ENCODE data around the gene RUNX2.

Gene RUNX2

DNA sequence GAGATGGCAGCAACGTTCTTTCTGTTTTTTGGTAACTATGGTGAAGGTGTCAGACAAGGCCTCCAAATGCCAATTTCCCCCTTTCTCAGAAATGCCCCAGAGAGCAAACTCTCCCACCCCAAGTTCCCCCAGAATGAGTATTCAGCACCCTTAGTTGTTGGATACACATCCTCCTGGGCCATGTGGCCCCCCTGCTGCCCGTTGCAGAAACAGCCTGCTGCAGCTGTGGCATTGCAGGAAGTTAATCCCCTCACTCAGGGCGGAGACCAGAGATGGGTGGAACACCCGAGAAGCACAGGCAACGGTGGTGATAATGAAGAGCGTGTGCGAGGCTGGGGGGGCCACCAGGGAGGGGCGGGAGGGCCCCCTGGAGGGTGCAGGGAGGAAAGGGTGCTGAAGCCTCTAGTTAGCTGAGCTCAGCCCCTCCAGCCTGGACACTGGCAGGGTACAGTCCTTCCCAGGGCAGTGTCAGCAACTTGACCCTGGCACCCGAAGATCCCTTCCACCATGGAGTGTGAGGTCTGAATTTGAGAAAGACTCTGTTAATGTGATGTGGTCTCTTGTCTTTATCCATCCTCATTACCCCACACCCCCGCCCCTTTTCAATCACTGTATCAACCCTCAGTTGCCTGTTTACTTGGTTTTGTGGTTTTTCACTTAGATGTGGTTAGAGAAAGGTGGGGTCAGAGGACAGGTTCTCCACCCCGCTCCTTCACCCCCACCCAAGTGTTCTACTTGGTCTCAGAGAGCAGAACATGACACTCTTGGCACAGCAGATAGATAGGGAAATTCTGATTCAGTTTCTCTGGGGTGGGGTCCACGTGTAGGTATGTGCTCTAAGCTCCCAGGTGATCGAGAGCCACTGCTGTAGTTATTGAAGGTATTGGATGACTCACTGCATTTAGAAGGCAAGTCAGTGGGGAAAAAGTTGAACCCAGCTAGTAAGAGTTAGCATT is 258.4 kb downstream of the RUNX2 start:
- TF ChIP-seq CTCF (IDR thresholded peaks at IDR 0.05; ENCODE audit: extremely low read depth, missing control alignments) = no peak
- no peak for DNase-seq (ENCODE audit: low spot score)

DNA sequence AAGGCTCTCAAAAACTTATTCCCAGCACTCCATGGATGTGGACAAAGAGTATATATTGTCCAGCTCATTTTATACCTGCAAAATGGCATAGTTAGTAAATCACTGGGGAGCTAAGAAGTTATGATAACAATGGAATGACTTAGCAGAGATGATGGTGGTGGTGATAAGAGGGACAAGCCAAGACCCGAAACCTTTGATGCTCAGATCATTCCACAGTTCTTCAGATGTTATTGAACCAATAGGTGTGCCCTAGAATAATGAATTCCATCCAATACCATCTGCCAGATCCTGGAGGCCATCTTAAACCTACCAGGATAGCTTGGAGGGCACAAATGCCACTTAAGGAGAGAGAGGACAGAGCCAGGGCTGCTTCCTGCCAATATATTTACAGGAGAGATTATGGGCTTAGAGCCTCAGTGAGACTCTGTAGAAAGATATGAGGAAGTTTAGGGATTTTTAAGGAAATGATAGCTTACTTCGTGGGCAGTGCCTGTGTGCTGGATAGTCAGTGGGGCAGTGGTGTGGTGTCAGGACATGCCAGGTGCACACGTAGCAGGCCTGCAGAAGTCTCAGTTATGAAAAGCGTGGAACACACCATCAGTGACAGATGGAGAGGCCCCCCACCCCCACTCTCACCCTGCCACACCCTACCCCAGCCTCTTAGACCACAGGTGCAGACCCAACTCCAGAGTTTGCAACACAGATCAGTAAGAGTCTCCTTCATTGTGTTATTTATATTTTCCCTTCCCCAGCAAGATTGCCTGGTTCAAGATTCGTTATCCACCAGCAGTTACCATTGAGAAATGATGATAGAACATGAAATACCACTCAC is 259.3 kb downstream of the RUNX2 start:
- DNase-seq (ENCODE audit: low spot score) = no peak
- no peak for TF ChIP-seq CTCF (IDR thresholded peaks at IDR 0.05; ENCODE audit: extremely low read depth, missing control alignments)

- no peak for TF ChIP-seq CTCF (IDR thresholded peaks at IDR 0.05; ENCODE audit: extremely low read depth, missing control alignments)
- DNase-seq (ENCODE audit: low spot score) = no peak
Observed at GRCh38 chr6:45589367-45589766, 261.2 kb downstream of the RUNX2 start.

- TF ChIP-seq CTCF (IDR thresholded peaks at IDR 0.05; ENCODE audit: extremely low read depth, missing control alignments) = no peak
- DNase-seq (ENCODE audit: low spot score) = no peak
Observed at GRCh38 chr6:45590226-45590625, 262.1 kb downstream of the RUNX2 start.

GRCh38 chr6:45590696-45591184 is 262.6 kb downstream of the RUNX2 start:
- no peak for TF ChIP-seq CTCF (IDR thresholded peaks at IDR 0.05; ENCODE audit: extremely low read depth, missing control alignments)
- DNase-seq (ENCODE audit: low spot score) = no peak

DNA sequence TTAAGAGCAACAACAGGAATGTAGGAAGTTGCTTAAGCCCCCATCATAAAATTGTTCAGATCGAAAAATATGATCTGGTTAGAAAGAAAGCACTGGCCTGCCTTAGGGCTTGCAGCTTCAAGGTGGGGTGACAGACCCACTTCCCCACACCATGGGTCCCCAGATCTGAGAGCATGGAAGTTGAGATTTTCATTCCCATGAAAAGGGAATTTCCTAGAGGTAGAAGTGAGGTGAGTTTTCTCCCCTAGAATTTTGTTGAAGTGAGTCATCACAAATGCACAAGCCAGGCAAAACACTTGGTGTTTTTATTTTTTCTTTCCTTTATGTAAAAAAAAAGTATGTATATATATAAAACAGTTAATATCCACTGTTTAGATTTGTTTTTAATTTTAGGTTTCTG is 263.2 kb downstream of the RUNX2 start:
- DNase-seq (ENCODE audit: low spot score) = no peak
- TF ChIP-seq CTCF (IDR thresholded peaks at IDR 0.05; ENCODE audit: extremely low read depth, missing control alignments) = no peak

- TF ChIP-seq CTCF (IDR thresholded peaks at IDR 0.05; ENCODE audit: extremely low read depth, missing control alignments) = no peak
- DNase-seq (ENCODE audit: low spot score) = no peak
Observed at GRCh38 chr6:45591890-45592289, 263.8 kb downstream of the RUNX2 start.
